Measurements from ENCODE around the gene FNDC5.
"Not testable (repeated sequence)": the region's sequence is repeated elsewhere in the genome, so short reads cannot be mapped to it uniquely, and the experiment has no call there.

Gene FNDC5

GRCh38 chr1:32870615-32871363 lies at the start of gene FNDC5:
TSS of gene FNDC5 (minus strand) at chr1:32870912.
- DNase-seq, result no peak

GRCh38 chr1:32919811-32920733 lies 49.4 kb upstream of the FNDC5 start:
- DNase-seq, result no peak

- DNase-seq, result no peak
These were observed 47.5 kb upstream of the FNDC5 start for GRCh38 chr1:32918179-32918578.

GRCh38 chr1:32917521-32917920 lies 46.8 kb upstream of the FNDC5 start:
- no peak for DNase-seq

- no peak for DNase-seq
These were observed 45.3 kb upstream of the FNDC5 start for GRCh38 chr1:32915766-32916706.

- no peak for DNase-seq
These were observed 39.6 kb upstream of the FNDC5 start for GRCh38 chr1:32910319-32910718.

GRCh38 chr1:32907435-32907834 lies 36.7 kb upstream of the FNDC5 start:
- DNase-seq, result no peak

- DNase-seq, result no peak
These were observed 35.9 kb upstream of the FNDC5 start for GRCh38 chr1:32906654-32907053.

GRCh38 chr1:32905588-32905987 lies 34.9 kb upstream of the FNDC5 start:
- DNase-seq, result not testable (repeated sequence)

- DNase-seq, result no peak
These were observed 34.1 kb upstream of the FNDC5 start for GRCh38 chr1:32904797-32905196.

- DNase-seq, result no peak
These were observed 33.5 kb upstream of the FNDC5 start for GRCh38 chr1:32903991-32904785.

GRCh38 chr1:32902535-32902920 lies 31.8 kb upstream of the FNDC5 start:
- no peak for DNase-seq

- DNase-seq, result no peak
These were observed 31.3 kb upstream of the FNDC5 start for GRCh38 chr1:32901823-32902534.

- peak in 1 of 2 donors; percentile 35 for DNase-seq
These were observed 30.5 kb upstream of the FNDC5 start, which contains the start of gene TMEM54 for GRCh38 chr1:32900956-32901822. TSS of gene TMEM54 (minus strand) at chr1:32901389. CDS start at chr1:32901238, 151 bp downstream.

GRCh38 chr1:32900371-32900955 lies 29.8 kb upstream of the FNDC5 start:
- no peak for DNase-seq

- no peak for DNase-seq
These were observed 29.0 kb upstream of the FNDC5 start for GRCh38 chr1:32899586-32900296.

GRCh38 chr1:32898958-32899357 lies 28.2 kb upstream of the FNDC5 start:
- no peak for DNase-seq

- no peak for DNase-seq
These were observed 27.3 kb upstream of the FNDC5 start for GRCh38 chr1:32898056-32898455.

Measured in stimulated activated CD4-positive, alpha-beta T cell treated with anti-CD3 and anti-CD28 coated beads, Interleukin-2, amount 100 ng/mL, for 24 hours (primary cell).